RWPE1 (cell line): ENCODE measurements around the gene PPP2R2D.

ENCODE experiments used
- CTCF ChIA-PET: fragments of 350-600 bp; sonication (Branson Sonifier 250); formaldehyde crosslinking; extraction: SDS; loops from one replicate; lab custom pipeline; 2021; lab: Yijun Ruan, JAX
- POLR2A ChIA-PET: fragments of 400-600 bp; formaldehyde crosslinking; extraction: SDS; loops from one replicate; lab custom pipeline; 2020; ENCODE audit warnings: antibody characterized with exemption; ENCODE audit not compliant: low non-redundant PET; lab: Yijun Ruan, JAX
- DNase-seq: peaks from one replicate; pipeline ENCODE4 v3.0.0; 2012; ENCODE audit warnings: low spot score
- H3K27ac ChIP-seq: fragments of 450-650 bp; 2 replicates; pipeline ENCODE4 v1.5.1; 2017
- TF ChIP-seq, protein P1 (sequence below): fragments of 450-650 bp; conservative IDR thresholded peaks from 2 replicates; pipeline ENCODE4 v1.5.1; 2017; ENCODE audit warnings: low read depth, mild to moderate bottlenecking

Gene PPP2R2D

DNA sequence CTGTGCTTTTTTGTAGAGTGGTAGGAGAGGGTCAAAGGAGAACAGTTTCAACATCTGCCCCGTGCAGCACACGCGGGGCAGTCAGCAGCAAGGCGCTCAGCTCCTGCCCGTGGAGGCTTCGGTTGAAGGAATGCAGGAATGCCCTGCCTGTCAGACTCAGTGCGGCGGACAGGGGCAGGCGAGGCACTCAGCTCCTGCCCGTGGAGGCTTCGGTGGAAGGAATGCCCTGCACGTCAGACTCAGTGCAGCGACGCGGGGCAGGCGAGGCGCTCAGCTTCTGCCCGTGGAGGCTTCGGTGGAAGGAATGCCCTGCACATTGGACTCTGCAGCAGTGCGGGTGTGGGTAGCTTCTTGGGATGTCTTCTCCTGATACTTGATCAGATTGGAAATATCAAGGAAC is 37.0 kb downstream of the PPP2R2D start:
- ChIA-PET POLR2A (no interaction called here), CTCF (no interaction called here)
- no peak overlapping the region; the same call in 1 of the 2 replicates for H3K27ac ChIP-seq
- TF ChIP-seq, protein P1, sequence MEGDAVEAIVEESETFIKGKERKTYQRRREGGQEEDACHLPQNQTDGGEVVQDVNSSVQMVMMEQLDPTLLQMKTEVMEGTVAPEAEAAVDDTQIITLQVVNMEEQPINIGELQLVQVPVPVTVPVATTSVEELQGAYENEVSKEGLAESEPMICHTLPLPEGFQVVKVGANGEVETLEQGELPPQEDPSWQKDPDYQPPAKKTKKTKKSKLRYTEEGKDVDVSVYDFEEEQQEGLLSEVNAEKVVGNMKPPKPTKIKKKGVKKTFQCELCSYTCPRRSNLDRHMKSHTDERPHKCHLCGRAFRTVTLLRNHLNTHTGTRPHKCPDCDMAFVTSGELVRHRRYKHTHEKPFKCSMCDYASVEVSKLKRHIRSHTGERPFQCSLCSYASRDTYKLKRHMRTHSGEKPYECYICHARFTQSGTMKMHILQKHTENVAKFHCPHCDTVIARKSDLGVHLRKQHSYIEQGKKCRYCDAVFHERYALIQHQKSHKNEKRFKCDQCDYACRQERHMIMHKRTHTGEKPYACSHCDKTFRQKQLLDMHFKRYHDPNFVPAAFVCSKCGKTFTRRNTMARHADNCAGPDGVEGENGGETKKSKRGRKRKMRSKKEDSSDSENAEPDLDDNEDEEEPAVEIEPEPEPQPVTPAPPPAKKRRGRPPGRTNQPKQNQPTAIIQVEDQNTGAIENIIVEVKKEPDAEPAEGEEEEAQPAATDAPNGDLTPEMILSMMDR = no peak
- DNase-seq = no peak

DNA sequence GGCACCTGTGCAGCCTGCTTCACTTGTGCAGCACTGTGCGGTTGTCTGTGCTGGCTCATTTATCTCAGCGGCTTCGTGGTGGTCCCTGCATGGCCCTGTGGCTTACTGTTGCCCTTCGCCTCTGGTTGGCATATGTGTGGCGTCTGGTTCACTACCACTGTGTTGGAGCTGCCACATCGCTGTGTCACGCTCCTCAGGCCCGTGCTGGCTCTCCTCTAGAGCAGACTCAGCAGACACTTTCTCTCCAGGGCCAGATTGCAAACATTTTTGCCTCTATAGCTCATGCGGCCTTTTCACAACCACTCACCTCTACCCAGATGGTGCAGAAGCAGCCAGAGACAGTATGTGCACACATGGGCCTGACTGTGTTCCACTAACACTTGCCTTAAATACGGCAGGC is 37.9 kb downstream of the PPP2R2D start:
- TF ChIP-seq, protein P1 = no peak
- CTCF ChIA-PET = no interaction called here
- no peak overlapping the region for H3K27ac ChIP-seq
- POLR2A ChIA-PET = no interaction called here
- no peak for DNase-seq

DNA sequence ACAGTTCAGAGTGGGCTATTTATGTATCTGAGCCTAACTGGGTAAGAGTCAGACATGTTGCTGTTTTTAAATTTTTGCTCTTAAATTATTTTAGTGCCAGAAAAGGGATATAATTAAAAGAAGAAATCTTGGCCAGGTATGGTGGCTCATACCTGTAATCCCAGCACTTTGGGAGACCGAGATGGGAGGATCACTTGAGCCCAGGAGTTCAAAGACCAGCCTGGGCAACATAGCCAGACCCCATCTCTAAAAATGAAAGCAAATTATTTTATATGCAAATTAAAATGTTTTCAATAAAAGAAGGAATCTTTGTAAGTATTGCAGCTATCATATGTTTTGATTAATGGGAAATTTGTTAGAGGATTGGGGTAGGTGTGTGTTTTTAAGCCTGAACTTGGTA is 41.6 kb downstream of the PPP2R2D start:
- CTCF ChIA-PET = interaction anchor here (0.6 kb wide), 1 partner anchor 8 kb away, joined by 3 read pairs; no protein-coding TSS in a partner anchor
- TF ChIP-seq, protein P1 = no peak

DNA sequence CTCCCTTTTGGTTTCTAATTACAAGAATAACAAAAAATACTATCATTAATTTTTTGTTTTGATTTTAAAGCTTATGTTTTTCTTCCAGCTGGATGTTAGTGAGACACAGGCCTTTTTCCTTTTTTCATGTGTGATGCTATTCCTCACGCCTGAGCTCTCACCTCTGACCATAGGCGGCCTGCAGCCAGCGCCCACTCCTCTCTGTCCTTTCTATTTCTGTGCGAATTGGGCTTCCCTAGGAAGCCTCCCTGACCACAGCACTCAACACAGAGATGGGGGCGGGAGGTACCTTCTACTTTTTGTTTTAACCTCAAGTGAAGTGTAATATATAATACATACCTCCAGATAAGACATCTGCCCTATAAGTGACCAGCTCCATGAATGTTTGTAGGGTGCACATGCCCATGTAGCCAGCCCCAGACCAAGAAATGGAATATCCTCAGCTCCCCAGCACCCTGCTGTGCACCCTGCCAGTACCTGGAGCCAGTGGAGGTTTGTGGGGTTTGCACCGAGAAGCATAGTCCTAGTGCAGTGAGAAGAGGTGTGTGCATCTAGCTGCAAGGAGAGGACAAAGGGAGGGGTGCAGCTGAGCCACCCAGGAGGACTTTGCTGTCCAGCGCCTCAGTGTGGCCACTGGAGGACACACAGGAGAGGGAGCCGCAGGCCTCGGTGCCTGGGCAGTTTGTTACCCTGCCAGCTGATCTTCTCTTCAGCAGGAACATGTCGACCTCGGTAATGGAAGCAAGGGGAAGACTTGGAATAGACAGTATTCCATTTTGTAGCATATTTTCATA is 42.4 kb downstream of the PPP2R2D start:
- POLR2A ChIA-PET = interaction anchor here (0.6 kb wide), 1 partner anchor 43 kb away, joined by 3 read pairs; no protein-coding TSS in a partner anchor
- CTCF ChIA-PET = interaction anchor here (0.6 to 0.7 kb wide), 3 partner anchors 7 to 1362 kb away, joined by 3 to 4 read pairs (median 4); no protein-coding TSS in a partner anchor
- TF ChIP-seq, protein P1 = 0 out of 2 replicates have a peak, but pooled peaks have one; percentile 12
- peak overlapping the region; percentile 37 for H3K27ac ChIP-seq
- DNase-seq = no peak

More for the DNA sequence above, 41.6 kb downstream of the PPP2R2D start:
- no peak for DNase-seq
- POLR2A ChIA-PET = no interaction called here
- H3K27ac ChIP-seq = no peak overlapping the region

DNA sequence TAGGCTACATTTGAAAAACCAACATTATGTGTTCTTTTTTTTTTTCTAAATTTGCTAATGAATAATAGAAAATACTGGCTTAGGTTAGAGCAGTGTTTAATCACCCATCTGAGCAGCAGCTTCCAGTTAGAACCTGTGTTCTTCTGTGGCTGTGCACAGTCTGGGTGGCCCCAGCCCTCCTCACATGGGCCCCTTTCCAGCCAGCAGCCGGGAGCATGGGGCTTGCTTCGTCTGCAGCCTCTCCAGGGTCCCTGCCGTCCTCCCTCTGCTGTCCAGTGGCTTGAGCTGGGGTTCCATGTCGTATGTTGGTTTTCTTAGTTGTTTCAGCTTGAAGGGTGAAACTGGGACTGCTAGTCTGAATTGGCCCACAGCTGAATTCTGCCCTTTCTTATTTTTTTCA is 43.6 kb downstream of the PPP2R2D start:
- POLR2A ChIA-PET = no interaction called here
- TF ChIP-seq, protein P1 = no peak
- no peak for DNase-seq
- CTCF ChIA-PET = interaction anchor here (0.6 kb wide), 1 partner anchor 61 kb away, joined by 4 read pairs; no protein-coding TSS in a partner anchor
- H3K27ac ChIP-seq = peak overlapping the region; percentile 97

DNA sequence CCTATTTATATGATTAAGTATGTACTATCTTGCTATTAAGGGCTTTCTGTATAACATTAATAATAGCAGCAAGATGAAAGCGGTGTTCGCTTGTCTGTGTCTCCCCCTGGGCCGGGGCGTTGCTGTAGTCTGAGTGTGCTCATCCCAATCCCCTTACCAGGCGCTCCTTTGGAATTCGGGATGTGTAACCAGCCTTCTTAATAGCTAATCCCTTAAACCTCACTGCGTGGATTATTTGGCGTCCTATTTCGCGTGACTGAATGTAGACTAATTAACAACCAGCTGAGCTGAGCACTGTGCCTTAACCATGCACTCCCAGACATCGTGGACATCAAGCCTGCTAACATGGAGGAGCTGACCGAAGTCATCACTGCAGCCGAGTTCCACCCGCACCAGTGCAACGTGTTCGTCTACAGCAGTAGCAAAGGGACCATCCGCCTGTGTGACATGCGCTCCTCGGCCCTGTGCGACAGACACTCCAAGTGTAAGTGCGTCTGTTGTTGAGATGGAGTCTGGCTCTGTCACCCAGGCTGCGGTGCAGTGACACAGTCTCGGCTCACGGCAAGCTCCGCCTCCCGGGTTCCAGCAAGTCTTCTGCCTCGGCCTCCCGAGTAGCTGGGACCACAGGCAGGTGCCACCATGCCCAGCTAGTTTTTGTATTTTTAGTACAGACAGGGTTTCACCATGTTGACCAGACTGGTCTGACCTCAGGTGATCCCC is 44.3 kb downstream of the PPP2R2D start:
- POLR2A ChIA-PET = no interaction called here
- no peak for DNase-seq
- CTCF ChIA-PET = interaction anchor here (0.6 to 0.8 kb wide), 4 partner anchors 9 to 78 kb away, joined by 3 to 7 read pairs (median 4); no protein-coding TSS in a partner anchor
- peak overlapping the region; percentile 97 for H3K27ac ChIP-seq
- TF ChIP-seq, protein P1 = no peak
